Left cardiac atrium (tissue), 4 donors: Measurements from ENCODE around the gene MSX2. TPM values are rescaled to one million over a fixed set of nuclear protein-coding genes. Genes with fewer than 3 reads are reported as not detected.
"Not testable (repeated sequence)": the region's sequence is repeated elsewhere in the genome, so short reads cannot be mapped to it uniquely, and the experiment has no call there.

Experiments
- ATAC-seq, 2 donors: fragments of 200-7000 bp; cut with Tn5 transposase; one replicate each; pipeline ENCODE4 v1.9.1; 2020; ENCODE audit warnings: mild to moderate bottlenecking in 2 of 2, moderate library complexity in 2 of 2
- DNase-seq: peaks from one replicate; pipeline ENCODE4 v3.0.0-alpha.2; 2020
- intact Hi-C, 2 donors: fragments of 100-400 bp; cut with DNase I; formaldehyde crosslinking; loops; one replicate each; pipeline versions ENCODE4 v1.14.1 to v1.15.1; 2022 to 2023
- microRNA-seq, 2 donors: library from miRNA; unstranded; fragments of <30 nt; microRNA quantifications; one replicate each; pipeline ENCODE4 v1.2.0, GENCODE V29; 2020
- total RNA-seq, 2 donors: library from RNA; stranded (reverse); fragmentation: NEBNext Ultra II Directional; extraction: Animal tissue kit (Norgen Biotek cat#: 25700); gene quantifications; one replicate each; pipeline ENCODE4 v1.2.1, GENCODE V29; 2021
- donor health status: DM: no; HTN: yes; CAD: no.
- donor health status: DM: no; HTN: yes; CAD: no; lungs with severe emphysema.
- donor health status: DM: yes; HTN: yes; CAD: no.
- donor health status: Dilated cardiomyopathy.

The MSX2 gene
- total RNA-seq, 2 donors from 2014 or later: 1.8 to 2.8 TPM

- no peak for DNase-seq
- intact Hi-C loops: no loop called here
- ATAC-seq: no peak
These were observed 34.7 kb downstream of the MSX2 start for GRCh38 chr5:174759091-174759490.

- intact Hi-C loops: no loop called here
- ATAC-seq (no peak), DNase-seq (no peak)
These were observed 36.3 kb downstream of the MSX2 start for GRCh38 chr5:174760721-174761120.

GRCh38 chr5:174761341-174761740 is 37.0 kb downstream of the MSX2 start:
- DNase-seq, intact Hi-C loops, ATAC-seq: not testable (repeated sequence)

GRCh38 chr5:174764309-174764708 is 39.9 kb downstream of the MSX2 start:
- DNase-seq: no peak
- no peak for ATAC-seq
- intact Hi-C loops: no loop called here

- intact Hi-C loops: no loop called here
- no peak for ATAC-seq
These were observed 41.2 kb downstream of the MSX2 start for GRCh38 chr5:174765540-174765939.

GRCh38 chr5:174767670-174768069 is 43.3 kb downstream of the MSX2 start:
- intact Hi-C loops: no loop called here
- DNase-seq (no peak), ATAC-seq (no peak)

More at GRCh38 chr5:174765540-174765939, 41.2 kb downstream of the MSX2 start:
- DNase-seq: no peak

GRCh38 chr5:174769005-174769404 is 44.6 kb downstream of the MSX2 start:
- intact Hi-C loops: no loop called here
- no peak for DNase-seq
- no peak for ATAC-seq

GRCh38 chr5:174773371-174773770 is 49.0 kb downstream of the MSX2 start:
- DNase-seq (no peak), ATAC-seq (no peak)
- intact Hi-C loops: no loop called here

- DNase-seq (no peak), ATAC-seq (no peak)
- intact Hi-C loops: no loop called here
These were observed 50.7 kb downstream of the MSX2 start for GRCh38 chr5:174775081-174775480.

- DNase-seq: no peak
- intact Hi-C loops: no loop called here
- no peak for ATAC-seq
These were observed 52.7 kb downstream of the MSX2 start for GRCh38 chr5:174777111-174777510.

- DNase-seq (no peak), ATAC-seq (no peak)
- intact Hi-C loops: no loop called here
These were observed 53.2 kb downstream of the MSX2 start for GRCh38 chr5:174777583-174777982.

Small RNA genes within 50 kb of the gene (microRNA-seq; reads per million reads assigned to microRNA genes)
- gene MIR4634: 0 to 0.60 reads per million in 2 donors
